Endothelial cell (in vitro differentiated cells): ENCODE measurements around the gene OR13D1. TPM values are rescaled to one million over a fixed set of nuclear protein-coding genes. Genes with fewer than 3 reads are reported as not detected.
"Not testable (repeated sequence)": the region's sequence is repeated elsewhere in the genome, so short reads cannot be mapped to it uniquely, and the experiment has no call there.

Experiments used
- DNase-seq: peaks from one replicate; pipeline ENCODE4 v3.0.0; 2021; ENCODE audit warnings: low spot score
- H3K27ac Mint-ChIP-seq: one replicate; pipeline ENCODE4 v1.8.0; 2021; ENCODE audit warnings: mixed read lengths, inconsistent platforms; ENCODE audit not compliant: unreplicated experiment
- H3K27me3 Mint-ChIP-seq: one replicate; pipeline ENCODE4 v1.8.0; 2021; ENCODE audit warnings: mild to moderate bottlenecking, moderate library complexity, mixed read lengths, inconsistent platforms; ENCODE audit not compliant: unreplicated experiment
- H3K36me3 Mint-ChIP-seq: one replicate; pipeline ENCODE4 v1.8.0; 2021; ENCODE audit warnings: mild to moderate bottlenecking, low read depth, mixed read lengths, inconsistent platforms; ENCODE audit not compliant: unreplicated experiment
- H3K4me1 Mint-ChIP-seq: one replicate; pipeline ENCODE4 v1.8.0; 2021; ENCODE audit warnings: mild to moderate bottlenecking, mixed read lengths, inconsistent platforms; ENCODE audit not compliant: unreplicated experiment
- H3K4me3 Mint-ChIP-seq: one replicate; pipeline ENCODE4 v1.8.0; 2021; ENCODE audit warnings: mild to moderate bottlenecking, mixed read lengths, inconsistent platforms; ENCODE audit not compliant: unreplicated experiment
- H3K9me3 Mint-ChIP-seq: one replicate; pipeline ENCODE4 v1.8.0; 2021; ENCODE audit warnings: mixed read lengths, inconsistent platforms; ENCODE audit not compliant: unreplicated experiment
- total RNA-seq: library from RNA; stranded (reverse); fragmentation: NEBNext Ultra II Directional; extraction: Animal tissue kit (Norgen Biotek cat#: 25700); gene quantifications from one replicate; pipeline ENCODE4 v1.2.1, GENCODE V29; 2021; ENCODE audit not compliant: unreplicated experiment
- TF ChIP-seq, protein P1 (sequence below): fragments of 200-600 bp; sonication (generic); IDR thresholded peaks from one replicate; pipeline ENCODE4 v1.5.0; 2021; ENCODE audit warnings: antibody characterized with exemption; ENCODE audit not compliant: unreplicated experiment

Gene OR13D1
- total RNA-seq, 1 donor from 2014 or later: not detected

- no peaks in the 10 kb centered on the region for H3K9me3 Mint-ChIP-seq
- no peak overlapping the region for H3K27ac Mint-ChIP-seq
- H3K36me3 Mint-ChIP-seq: no peaks in the 10 kb centered on the region
- TF ChIP-seq, protein P1, sequence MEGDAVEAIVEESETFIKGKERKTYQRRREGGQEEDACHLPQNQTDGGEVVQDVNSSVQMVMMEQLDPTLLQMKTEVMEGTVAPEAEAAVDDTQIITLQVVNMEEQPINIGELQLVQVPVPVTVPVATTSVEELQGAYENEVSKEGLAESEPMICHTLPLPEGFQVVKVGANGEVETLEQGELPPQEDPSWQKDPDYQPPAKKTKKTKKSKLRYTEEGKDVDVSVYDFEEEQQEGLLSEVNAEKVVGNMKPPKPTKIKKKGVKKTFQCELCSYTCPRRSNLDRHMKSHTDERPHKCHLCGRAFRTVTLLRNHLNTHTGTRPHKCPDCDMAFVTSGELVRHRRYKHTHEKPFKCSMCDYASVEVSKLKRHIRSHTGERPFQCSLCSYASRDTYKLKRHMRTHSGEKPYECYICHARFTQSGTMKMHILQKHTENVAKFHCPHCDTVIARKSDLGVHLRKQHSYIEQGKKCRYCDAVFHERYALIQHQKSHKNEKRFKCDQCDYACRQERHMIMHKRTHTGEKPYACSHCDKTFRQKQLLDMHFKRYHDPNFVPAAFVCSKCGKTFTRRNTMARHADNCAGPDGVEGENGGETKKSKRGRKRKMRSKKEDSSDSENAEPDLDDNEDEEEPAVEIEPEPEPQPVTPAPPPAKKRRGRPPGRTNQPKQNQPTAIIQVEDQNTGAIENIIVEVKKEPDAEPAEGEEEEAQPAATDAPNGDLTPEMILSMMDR: no peak
- no peak for DNase-seq
- H3K4me3 Mint-ChIP-seq: no peak overlapping the region
- no peaks in the 10 kb centered on the region for H3K4me1 Mint-ChIP-seq
- H3K27me3 Mint-ChIP-seq: peaks cover 2% of the 10 kb centered on the region
Measured at GRCh38 chr9:104700306-104700705, 6.0 kb downstream of the OR13D1 start.

DNA sequence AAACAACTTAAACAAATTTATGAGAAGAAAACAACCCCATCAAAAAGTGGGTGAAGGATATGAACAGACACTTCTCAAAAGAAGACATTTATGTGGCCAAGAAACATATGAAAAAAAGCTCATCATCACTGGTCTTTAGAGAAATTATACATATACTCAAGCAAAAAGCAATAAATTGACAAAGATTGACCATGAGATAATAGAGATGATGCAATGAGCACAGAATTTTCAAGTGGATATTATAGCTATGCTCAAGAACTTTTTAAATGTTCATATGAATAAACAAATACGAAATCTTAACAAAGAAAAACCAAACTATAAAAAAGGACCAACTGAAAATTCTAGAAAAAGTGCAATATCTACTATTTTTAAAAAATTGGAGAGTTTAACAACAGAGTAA, 14.4 kb downstream of the OR13D1 start:
- not testable (repeated sequence) for H3K4me1 Mint-ChIP-seq, H3K27me3 Mint-ChIP-seq, H3K9me3 Mint-ChIP-seq, H3K36me3 Mint-ChIP-seq, DNase-seq, H3K4me3 Mint-ChIP-seq, H3K27ac Mint-ChIP-seq

- no peak for DNase-seq
- no peak overlapping the region for H3K27ac Mint-ChIP-seq
- H3K4me3 Mint-ChIP-seq: no peak overlapping the region
- H3K36me3 Mint-ChIP-seq: no peaks in the 10 kb centered on the region
- no peaks in the 10 kb centered on the region for H3K9me3 Mint-ChIP-seq
- H3K27me3 Mint-ChIP-seq: peaks cover 2% of the 10 kb centered on the region
- TF ChIP-seq, protein P1: no peak
- no peaks in the 10 kb centered on the region for H3K4me1 Mint-ChIP-seq
Measured at GRCh38 chr9:104711604-104712003, 17.3 kb downstream of the OR13D1 start.

DNA sequence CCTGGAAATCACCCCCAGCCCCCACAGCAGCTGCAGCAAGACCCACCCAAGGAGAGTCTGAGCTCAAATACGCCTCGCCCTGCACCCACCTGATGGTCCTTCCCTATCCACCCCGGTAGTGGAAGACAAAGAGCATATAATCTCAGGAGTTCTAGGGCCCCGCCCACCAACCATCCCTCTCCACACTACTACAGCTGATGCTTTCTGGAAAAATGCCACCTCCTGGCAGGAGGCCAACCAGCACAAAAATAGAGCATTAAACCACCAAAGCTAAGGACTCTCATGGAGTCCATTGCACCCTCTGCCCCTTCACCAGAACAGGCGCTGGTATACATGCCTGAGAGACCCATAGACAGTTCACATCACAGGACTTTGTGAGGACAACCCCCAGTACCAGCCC, 30.7 kb downstream of the OR13D1 start:
- TF ChIP-seq, protein P1: no peak
- no peak overlapping the region for H3K4me3 Mint-ChIP-seq
- no peak overlapping the region for H3K27ac Mint-ChIP-seq
- H3K36me3 Mint-ChIP-seq: no peaks in the 10 kb centered on the region
- no peaks in the 10 kb centered on the region for H3K27me3 Mint-ChIP-seq
- no peak for DNase-seq
- H3K4me1 Mint-ChIP-seq: no peaks in the 10 kb centered on the region
- H3K9me3 Mint-ChIP-seq: no peaks in the 10 kb centered on the region

DNA sequence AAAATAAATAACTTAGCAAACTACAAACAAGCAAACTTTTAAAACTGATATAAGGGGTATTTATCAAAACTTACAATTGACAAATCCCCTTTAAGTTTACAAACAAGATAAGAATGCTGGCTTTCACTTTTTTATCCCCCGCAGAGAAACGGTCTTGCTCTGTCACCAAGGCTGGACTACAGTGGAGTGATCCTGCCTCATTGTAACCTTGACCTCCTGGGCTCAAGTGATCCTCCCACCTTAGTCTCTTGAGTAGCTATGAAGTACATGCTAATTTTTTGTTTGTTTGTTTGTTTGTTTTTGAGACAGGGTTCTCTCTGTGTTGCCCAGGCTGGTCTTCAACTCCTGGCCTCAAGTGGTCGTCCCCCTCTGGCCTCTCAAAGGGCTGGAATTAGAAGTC, 44.1 kb downstream of the OR13D1 start:
- Mint-ChIP-seq H3K4me3 (no peak overlapping the region), H3K27ac (no peak overlapping the region), H3K27me3 (no peaks in the 10 kb centered on the region), H3K36me3 (no peaks in the 10 kb centered on the region), H3K4me1 (no peaks in the 10 kb centered on the region), H3K9me3 (no peaks in the 10 kb centered on the region)
- TF ChIP-seq, protein P1: no peak
- no peak for DNase-seq

- DNase-seq: no peak
- no peak overlapping the region for H3K27ac Mint-ChIP-seq
Measured at GRCh38 chr9:104740621-104741020, 46.3 kb downstream of the OR13D1 start.

More at GRCh38 chr9:104740621-104741020, 46.3 kb downstream of the OR13D1 start:
- Mint-ChIP-seq H3K9me3 (no peaks in the 10 kb centered on the region), H3K36me3 (no peaks in the 10 kb centered on the region), H3K27me3 (no peaks in the 10 kb centered on the region), H3K4me1 (no peaks in the 10 kb centered on the region), H3K4me3 (no peak overlapping the region)
- TF ChIP-seq, protein P1: no peak
